Measurements from ENCODE around the gene CPLANE2. TPM values are rescaled to one million over a fixed set of nuclear protein-coding genes. Genes with fewer than 3 reads are reported as not detected.
"Not testable (repeated sequence)": the region's sequence is repeated elsewhere in the genome, so short reads cannot be mapped to it uniquely, and the experiment has no call there.

The CPLANE2 gene
- total RNA-seq, 2 experiments from 2014 or later = 2.6 to 3.2 TPM

GRCh38 chr1:16202281-16203210, 34.4 kb downstream of the CPLANE2 start:
- ChIA-PET POLR2A (no interaction called here), CTCF (interaction anchor here (1.5 kb wide), 1 partner anchor 42 kb away, joined by 4 read pairs; no protein-coding TSS in a partner anchor)

GRCh38 chr1:16199700-16200099, 37.3 kb downstream of the CPLANE2 start:
- ChIA-PET POLR2A (no interaction called here), CTCF (interaction anchor here (0.6 to 1.1 kb wide), 4 partner anchors 49 to 127 kb away, joined by 3 to 4 read pairs (median 4); no protein-coding TSS in a partner anchor)

GRCh38 chr1:16199157-16199501, 37.9 kb downstream of the CPLANE2 start:
- ChIA-PET CTCF (interaction anchor here (1.1 kb wide), 1 partner anchor 120 kb away, joined by 3 read pairs; no protein-coding TSS in a partner anchor), POLR2A (no interaction called here)

- ChIA-PET POLR2A (no interaction called here), CTCF (interaction anchor here (1.1 kb wide), 1 partner anchor 120 kb away, joined by 3 read pairs; no protein-coding TSS in a partner anchor)
These were observed 38.4 kb downstream of the CPLANE2 start for GRCh38 chr1:16198444-16199156.

- ChIA-PET POLR2A (interaction anchor here (0.6 kb wide), 1 partner anchor 1012 kb away, joined by 3 read pairs; no protein-coding TSS in a partner anchor), CTCF (interaction anchor here (0.6 kb wide), 1 partner anchor 63 kb away, joined by 3 read pairs; no protein-coding TSS in a partner anchor)
These were observed 40.1 kb downstream of the CPLANE2 start for GRCh38 chr1:16196874-16197273.

GRCh38 chr1:16196139-16196538, 40.8 kb downstream of the CPLANE2 start:
- POLR2A ChIA-PET, CTCF ChIA-PET: not testable (repeated sequence)

- ChIA-PET CTCF (no interaction called here), POLR2A (no interaction called here)
These were observed 41.5 kb downstream of the CPLANE2 start for GRCh38 chr1:16195518-16195905.

GRCh38 chr1:16191916-16192546, 45.0 kb downstream of the CPLANE2 start:
- ChIA-PET POLR2A (no interaction called here), CTCF (interaction anchor here (1.0 kb wide), 1 partner anchor 14 kb away, joined by 3 read pairs; no protein-coding TSS in a partner anchor)

- ChIA-PET POLR2A (no interaction called here), CTCF (interaction anchor here (1.0 kb wide), 1 partner anchor 13 kb away, joined by 3 read pairs; no protein-coding TSS in a partner anchor)
These were observed 45.7 kb downstream of the CPLANE2 start for GRCh38 chr1:16191309-16191708.

- CTCF ChIA-PET = interaction anchor here (1.0 to 6.0 kb wide), 4 partner anchors 43 to 116 kb away, joined by 3 to 110 read pairs (median 7); partner anchors contain the start of gene FAM131C
These were observed 46.9 kb downstream of the CPLANE2 start for GRCh38 chr1:16189921-16190621.

GRCh38 chr1:16189003-16189402, 48.0 kb downstream of the CPLANE2 start:
- POLR2A ChIA-PET = no interaction called here
- CTCF ChIA-PET = interaction anchor here (1.0 to 6.0 kb wide), 5 partner anchors 42 to 128 kb away, joined by 3 to 110 read pairs (median 4); no protein-coding TSS in a partner anchor

More at GRCh38 chr1:16189921-16190621, 46.9 kb downstream of the CPLANE2 start:
- POLR2A ChIA-PET = no interaction called here

GRCh38 chr1:16187748-16188401, 49.1 kb downstream of the CPLANE2 start:
- CTCF ChIA-PET = interaction anchor here (0.7 to 6.0 kb wide), 9 partner anchors 34 to 127 kb away, joined by 3 to 110 read pairs (median 4); partner anchors contain the start of gene CPLANE2
- POLR2A ChIA-PET = no interaction called here

- ChIA-PET CTCF (interaction anchor here (0.5 to 6.0 kb wide), 9 partner anchors 31 to 939 kb away, joined by 3 to 110 read pairs (median 4); partner anchors contain the start of genes CPLANE2, EPHA2 and FAM131C), POLR2A (interaction anchor here (0.5 kb wide), 1 partner anchor 32 kb away, joined by 9 read pairs; no protein-coding TSS in a partner anchor)
These were observed 50.2 kb downstream of the CPLANE2 start for GRCh38 chr1:16186655-16187235.

GRCh38 chr1:16184557-16185303, 52.3 kb downstream of the CPLANE2 start:
- ChIA-PET POLR2A (no interaction called here), CTCF (interaction anchor here (1.1 to 6.0 kb wide), 3 partner anchors 16 to 106 kb away, joined by 3 to 110 read pairs (median 14); no protein-coding TSS in a partner anchor)

- ChIA-PET POLR2A (no interaction called here), CTCF (interaction anchor here (1.1 to 3.2 kb wide), 3 partner anchors 17 to 105 kb away, joined by 3 to 14 read pairs (median 3); no protein-coding TSS in a partner anchor)
These were observed 53.0 kb downstream of the CPLANE2 start for GRCh38 chr1:16183765-16184556.

GRCh38 chr1:16183179-16183578, 53.8 kb downstream of the CPLANE2 start:
- ChIA-PET POLR2A (no interaction called here), CTCF (interaction anchor here (0.7 to 3.2 kb wide), 3 partner anchors 101 to 432 kb away, joined by 3 to 14 read pairs (median 5); no protein-coding TSS in a partner anchor)
